HCT116 (cell line): ENCODE data around the gene MYO3B. TPM values are rescaled to one million over a fixed set of nuclear protein-coding genes. Genes with fewer than 3 reads are reported as not detected.

Experiments
- ATAC-seq: fragments of 200-7000 bp; cut with Tn5 transposase; 2 replicates; pipeline ENCODE4 v1.9.1; 2020; ENCODE audit warnings: mild to moderate bottlenecking, moderate library complexity
- BruUV-seq: library from RNA; stranded (reverse); fragments of 400-500 nt; replicated peaks from 2 replicates; lab custom pipeline; 2021; lab: Mats Ljungman, UMichigan
- CTCF ChIA-PET: fragments of 300-600 bp; sonication (Branson Sonifier 250); formaldehyde crosslinking; loops from one replicate; lab custom pipeline; 2021; ENCODE audit warnings: antibody characterized with exemption; lab: Charles Lee
- POLR2A ChIA-PET: fragments of 300-600, 350-600 bp; sonication (Branson Sonifier 250); formaldehyde crosslinking; loops from one replicate; lab custom pipeline; 2021; ENCODE audit warnings: antibody characterized with exemption; lab: Charles Lee
- RAD21 ChIA-PET, 2 experiments: fragments of 300-600 bp; sonication (Branson Sonifier 250); formaldehyde crosslinking; loops; one replicate each; lab custom pipeline; 2023; ENCODE audit warnings: low total read pairs in 2 of 2; ENCODE audit not compliant: uncharacterized antibody in 2 of 2, unreplicated experiment in 2 of 2, low non-redundant PET in 1 of 2; lab: Charles Lee
- DNase-seq: peaks from one replicate; pipeline ENCODE4 v3.0.0-alpha.2; 2010; ENCODE audit warnings: low read depth, low spot score
- H2AFZ ChIP-seq: fragments of 200-600 bp; shearing (Covaris generic), sonication (generic); 2 replicates; pipeline ENCODE4 v1.6.1; 2017; ENCODE audit warnings: low read depth, mixed run types, mixed read lengths, antibody characterized with exemption, low read length; ENCODE audit not compliant: poor library complexity, severe bottlenecking
- H3K27ac ChIP-seq: 2 replicates; pipeline ENCODE4 v1.5.1; 2012; ENCODE audit warnings: low read depth, low read length
- H3K27me3 ChIP-seq: fragments of 200-600 bp; sonication (generic); 2 replicates; pipeline ENCODE4 v1.6.1; 2016; ENCODE audit warnings: mixed run types, low read length, mixed read lengths; ENCODE audit not compliant: insufficient read depth
- H3K36me3 ChIP-seq, 2 experiments: fragments of 200-500 bp in 1 of 2; fragments of 200-600 bp in 1 of 2; sonication (Bioruptor generic) in 1 of 2; sonication (generic) in 1 of 2; 2 replicates each; pipeline versions ENCODE4 v1.5.1 to v1.6.1; 2014 to 2016; ENCODE audit warnings: low read length in 2 of 2, inconsistent platforms in 1 of 2, mixed read lengths in 1 of 2, mixed run types in 1 of 2; ENCODE audit not compliant: insufficient read depth in 2 of 2, control insufficient read depth in 1 of 2
- H3K4me1 ChIP-seq, 2 experiments: fragments of 200-600 bp in 1 of 2; sonication (generic) in 1 of 2; 2 replicates each; pipeline versions ENCODE4 v1.5.1 to v1.6.1; 2012 to 2017; ENCODE audit warnings: low read length in 2 of 2, inconsistent platforms in 1 of 2, mild to moderate bottlenecking in 1 of 2, mixed read lengths in 1 of 2, mixed run types in 1 of 2, moderate library complexity in 1 of 2; ENCODE audit not compliant: insufficient read depth in 2 of 2, control insufficient read depth in 1 of 2
- H3K4me2 ChIP-seq: fragments of 200-600 bp; sonication (generic); 2 replicates; pipeline ENCODE4 v1.6.1; 2017; ENCODE audit warnings: mixed run types, low read length, mixed read lengths
- H3K4me3 ChIP-seq, 2 experiments: fragments of 200-600 bp in 1 of 2; sonication (generic) in 1 of 2; replicated peaks in 1 of 2; 2 replicates each; pipeline ENCODE4 v1.5.1; 2011 to 2016; ENCODE audit warnings: low read length in 2 of 2, control low read depth in 1 of 2, low read depth in 1 of 2, mild to moderate bottlenecking in 1 of 2, mixed read lengths in 1 of 2, mixed run types in 1 of 2
- H3K79me2 ChIP-seq: fragments of 200-600 bp; sonication (generic); 2 replicates; pipeline ENCODE4 v1.6.1; 2017; ENCODE audit warnings: mild to moderate bottlenecking, mixed run types, low read length, moderate library complexity, mixed read lengths; ENCODE audit not compliant: insufficient read depth
- H3K9ac ChIP-seq: fragments of 200-600 bp; sonication (generic); 2 replicates; pipeline ENCODE4 v1.6.1; 2016; ENCODE audit warnings: low read length, mixed read lengths
- H3K9me2 ChIP-seq: fragments of 200-600 bp; sonication (generic), shearing (Covaris generic); 2 replicates; pipeline ENCODE4 v1.6.1; 2017; ENCODE audit warnings: mixed run types, mild to moderate bottlenecking, moderate library complexity; ENCODE audit not compliant: insufficient read depth
- H3K9me3 ChIP-seq, 2 experiments: fragments of 200-500 bp in 1 of 2; fragments of 200-600 bp in 1 of 2; sonication (Bioruptor generic) in 1 of 2; sonication (generic) in 1 of 2; 2 replicates each; pipeline ENCODE4 v1.6.1; 2014 to 2017; ENCODE audit warnings: low read length in 2 of 2, mixed read lengths in 2 of 2, inconsistent platforms in 1 of 2, low read depth in 1 of 2, mild to moderate bottlenecking in 1 of 2, mixed run types in 1 of 2, moderate library complexity in 1 of 2; ENCODE audit not compliant: control insufficient read depth in 1 of 2, insufficient read depth in 1 of 2
- H4K20me1 ChIP-seq: fragments of 200-600 bp; sonication (generic), shearing (Covaris generic); 2 replicates; pipeline ENCODE4 v1.6.1; 2017; ENCODE audit warnings: mixed run types, mild to moderate bottlenecking, moderate library complexity; ENCODE audit not compliant: insufficient read depth
- intact Hi-C: fragments of 100-400 bp; cut with micrococcal nuclease; formaldehyde crosslinking; loops from 2 replicates; pipeline ENCODE4 v1.10.0; 2022
- total RNA-seq: library from RNA; stranded (reverse); gene quantifications from one replicate; pipeline ENCODE4 v1.2.1, GENCODE V29; 2021; ENCODE audit not compliant: unreplicated experiment
- TF ChIP-seq, protein P1 (sequence below): IDR thresholded peaks from 2 replicates; pipeline ENCODE4 v1.6.1; 2012; ENCODE audit warnings: low read depth
- TF ChIP-seq, protein P2 (sequence below): IDR thresholded peaks from 2 replicates; pipeline ENCODE4 v1.6.1; 2011; ENCODE audit warnings: mild to moderate bottlenecking, low read length, moderate library complexity; ENCODE audit not compliant: insufficient replicate concordance; ENCODE audit errors: extremely low read depth

MYO3B gene
- total RNA-seq, 1 experiment from 2014 or later: not detected

DNA sequence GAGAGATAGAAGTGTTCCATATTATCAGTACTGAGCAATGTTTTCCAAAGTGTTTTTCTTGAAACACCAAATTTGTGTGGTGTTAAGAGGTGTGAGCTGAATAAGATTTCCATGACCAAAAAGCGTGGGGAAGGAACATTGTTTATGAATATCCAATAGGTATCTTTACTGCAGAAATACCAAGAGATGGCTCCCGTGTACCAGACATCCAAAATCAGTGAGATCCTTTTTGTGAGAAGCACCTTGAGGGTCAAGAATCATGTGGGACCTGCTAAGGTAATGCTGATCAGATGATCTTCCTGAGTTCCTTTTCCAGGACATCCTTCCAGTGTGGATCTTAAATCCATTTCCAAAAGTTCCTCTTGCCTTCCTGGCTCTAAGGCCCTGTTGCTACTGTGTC, 246.0 kb downstream of the MYO3B start:
- no peaks in the 10 kb centered on the region for H3K36me3 ChIP-seq
- H3K27ac ChIP-seq: no peak overlapping the region
- no peak overlapping the region for H3K4me3 ChIP-seq
- H3K79me2 ChIP-seq: no peaks in the 10 kb centered on the region
- H3K9ac ChIP-seq: no peak overlapping the region
- H3K9me3 ChIP-seq: no peaks in the 10 kb centered on the region
- CTCF ChIA-PET: interaction anchor here (2.0 kb wide), 1 partner anchor 15 kb away, joined by 5 read pairs; no protein-coding TSS in a partner anchor
- H3K4me1 ChIP-seq: no peaks in the 10 kb centered on the region
- H3K4me2 ChIP-seq: no peak overlapping the region
- intact Hi-C loops: no loop called here
- DNase-seq: no peak
- no peaks in the 10 kb centered on the region for H3K27me3 ChIP-seq
- POLR2A ChIA-PET: no interaction called here
- RAD21 ChIA-PET: no interaction called here
- no peak overlapping the region for H2AFZ ChIP-seq
- no peaks in the 10 kb centered on the region for H3K9me2 ChIP-seq
- no peaks in the 10 kb centered on the region for H4K20me1 ChIP-seq
- no TSS peak for BruUV-seq
- TF ChIP-seq, protein P1, sequence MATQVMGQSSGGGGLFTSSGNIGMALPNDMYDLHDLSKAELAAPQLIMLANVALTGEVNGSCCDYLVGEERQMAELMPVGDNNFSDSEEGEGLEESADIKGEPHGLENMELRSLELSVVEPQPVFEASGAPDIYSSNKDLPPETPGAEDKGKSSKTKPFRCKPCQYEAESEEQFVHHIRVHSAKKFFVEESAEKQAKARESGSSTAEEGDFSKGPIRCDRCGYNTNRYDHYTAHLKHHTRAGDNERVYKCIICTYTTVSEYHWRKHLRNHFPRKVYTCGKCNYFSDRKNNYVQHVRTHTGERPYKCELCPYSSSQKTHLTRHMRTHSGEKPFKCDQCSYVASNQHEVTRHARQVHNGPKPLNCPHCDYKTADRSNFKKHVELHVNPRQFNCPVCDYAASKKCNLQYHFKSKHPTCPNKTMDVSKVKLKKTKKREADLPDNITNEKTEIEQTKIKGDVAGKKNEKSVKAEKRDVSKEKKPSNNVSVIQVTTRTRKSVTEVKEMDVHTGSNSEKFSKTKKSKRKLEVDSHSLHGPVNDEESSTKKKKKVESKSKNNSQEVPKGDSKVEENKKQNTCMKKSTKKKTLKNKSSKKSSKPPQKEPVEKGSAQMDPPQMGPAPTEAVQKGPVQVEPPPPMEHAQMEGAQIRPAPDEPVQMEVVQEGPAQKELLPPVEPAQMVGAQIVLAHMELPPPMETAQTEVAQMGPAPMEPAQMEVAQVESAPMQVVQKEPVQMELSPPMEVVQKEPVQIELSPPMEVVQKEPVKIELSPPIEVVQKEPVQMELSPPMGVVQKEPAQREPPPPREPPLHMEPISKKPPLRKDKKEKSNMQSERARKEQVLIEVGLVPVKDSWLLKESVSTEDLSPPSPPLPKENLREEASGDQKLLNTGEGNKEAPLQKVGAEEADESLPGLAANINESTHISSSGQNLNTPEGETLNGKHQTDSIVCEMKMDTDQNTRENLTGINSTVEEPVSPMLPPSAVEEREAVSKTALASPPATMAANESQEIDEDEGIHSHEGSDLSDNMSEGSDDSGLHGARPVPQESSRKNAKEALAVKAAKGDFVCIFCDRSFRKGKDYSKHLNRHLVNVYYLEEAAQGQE: no peak
- TF ChIP-seq, protein P2, sequence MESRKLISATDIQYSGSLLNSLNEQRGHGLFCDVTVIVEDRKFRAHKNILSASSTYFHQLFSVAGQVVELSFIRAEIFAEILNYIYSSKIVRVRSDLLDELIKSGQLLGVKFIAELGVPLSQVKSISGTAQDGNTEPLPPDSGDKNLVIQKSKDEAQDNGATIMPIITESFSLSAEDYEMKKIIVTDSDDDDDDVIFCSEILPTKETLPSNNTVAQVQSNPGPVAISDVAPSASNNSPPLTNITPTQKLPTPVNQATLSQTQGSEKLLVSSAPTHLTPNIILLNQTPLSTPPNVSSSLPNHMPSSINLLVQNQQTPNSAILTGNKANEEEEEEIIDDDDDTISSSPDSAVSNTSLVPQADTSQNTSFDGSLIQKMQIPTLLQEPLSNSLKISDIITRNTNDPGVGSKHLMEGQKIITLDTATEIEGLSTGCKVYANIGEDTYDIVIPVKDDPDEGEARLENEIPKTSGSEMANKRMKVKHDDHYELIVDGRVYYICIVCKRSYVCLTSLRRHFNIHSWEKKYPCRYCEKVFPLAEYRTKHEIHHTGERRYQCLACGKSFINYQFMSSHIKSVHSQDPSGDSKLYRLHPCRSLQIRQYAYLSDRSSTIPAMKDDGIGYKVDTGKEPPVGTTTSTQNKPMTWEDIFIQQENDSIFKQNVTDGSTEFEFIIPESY: no peak
- no peak for ATAC-seq
